Activated naive CD8-positive, alpha-beta T cell treated with anti-CD3 and anti-CD28 coated beads, Interleukin-2, amount 50 U/mL, for 16 hours (primary cell): Measurements from ENCODE around the gene NCKAP5.
"Not testable (repeated sequence)": the region's sequence is repeated elsewhere in the genome, so short reads cannot be mapped to it uniquely, and the experiment has no call there.

Experiments used
- DNase-seq: peaks from one replicate; pipeline ENCODE4 v3.0.0-alpha.2; 2020; ENCODE audit warnings: low read depth, low spot score

NCKAP5 gene

GRCh38 chr2:132811148-132811915 lies 756.9 kb downstream of the NCKAP5 start:
- no peak for DNase-seq

- DNase-seq, result not testable (repeated sequence)
Measured at GRCh38 chr2:132809962-132810361, 758.3 kb downstream of the NCKAP5 start.

GRCh38 chr2:132804051-132804450 lies 764.2 kb downstream of the NCKAP5 start:
- DNase-seq, result no peak

- no peak for DNase-seq
Measured at GRCh38 chr2:132798341-132798740, 769.9 kb downstream of the NCKAP5 start.

- DNase-seq, result no peak
Measured at GRCh38 chr2:132797556-132797955, 770.7 kb downstream of the NCKAP5 start.

- no peak for DNase-seq
Measured at GRCh38 chr2:132797071-132797470, 771.2 kb downstream of the NCKAP5 start.

- no peak for DNase-seq
Measured at GRCh38 chr2:132795220-132795619, 773.0 kb downstream of the NCKAP5 start.

GRCh38 chr2:132793532-132793931 lies 774.7 kb downstream of the NCKAP5 start:
- no peak for DNase-seq

GRCh38 chr2:132790207-132790785 lies 778.0 kb downstream of the NCKAP5 start:
- DNase-seq, result no peak

GRCh38 chr2:132789066-132789465 lies 779.2 kb downstream of the NCKAP5 start:
- DNase-seq, result no peak

GRCh38 chr2:132788310-132788838 lies 779.9 kb downstream of the NCKAP5 start:
- no peak for DNase-seq

GRCh38 chr2:132783883-132784282 lies 784.4 kb downstream of the NCKAP5 start:
- DNase-seq, result no peak

- DNase-seq, result no peak
Measured at GRCh38 chr2:132782176-132782783, 786.0 kb downstream of the NCKAP5 start.

GRCh38 chr2:132780651-132781050 lies 787.6 kb downstream of the NCKAP5 start:
- DNase-seq, result no peak

- no peak for DNase-seq
Measured at GRCh38 chr2:132779206-132779721, 789.0 kb downstream of the NCKAP5 start.

GRCh38 chr2:132776287-132776686 lies 792.0 kb downstream of the NCKAP5 start:
- DNase-seq, result no peak

GRCh38 chr2:132774189-132774588 lies 794.1 kb downstream of the NCKAP5 start:
- DNase-seq, result no peak

- DNase-seq, result no peak
Measured at GRCh38 chr2:132773331-132773730, 794.9 kb downstream of the NCKAP5 start.

- no peak for DNase-seq
Measured at GRCh38 chr2:132772340-132772739, 795.9 kb downstream of the NCKAP5 start.

GRCh38 chr2:132766573-132766972 lies 801.7 kb downstream of the NCKAP5 start:
- no peak for DNase-seq

GRCh38 chr2:132761437-132761836 lies 806.8 kb downstream of the NCKAP5 start:
- DNase-seq, result no peak

- no peak for DNase-seq
Measured at GRCh38 chr2:132760971-132761370, 807.3 kb downstream of the NCKAP5 start.
